NCI-H2227 (cell line): Measurements from ENCODE around the gene HAGHL.
"Not testable (repeated sequence)": the region's sequence is repeated elsewhere in the genome, so short reads cannot be mapped to it uniquely, and the experiment has no call there.

Experiments used
- DNase-seq: peaks from one replicate; lab custom pipeline; 2025; ENCODE audit not compliant: unreplicated experiment; lab: John Stamatoyannopoulos, UW

HAGHL gene

GRCh38 chr16:751152-752006 is 24.5 kb downstream of the HAGHL start:
- DNase-seq, result no peak

DNA sequence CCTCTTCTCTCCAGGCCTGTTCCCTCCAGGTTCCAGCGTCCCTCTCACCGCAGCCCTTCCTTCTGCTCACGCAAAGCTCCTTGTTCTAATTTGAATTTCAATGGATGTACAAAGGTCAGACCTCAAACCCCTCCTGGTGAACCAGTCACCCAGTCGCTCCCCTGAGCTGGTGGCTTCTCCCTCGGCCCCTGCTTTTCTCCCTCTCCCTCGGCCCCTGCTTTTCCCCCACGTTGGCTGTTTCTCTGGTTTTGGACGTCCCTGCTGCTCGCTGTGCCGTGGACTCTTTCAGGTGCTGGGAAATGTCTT is 25.1 kb downstream of the HAGHL start:
- DNase-seq, result no peak

DNA sequence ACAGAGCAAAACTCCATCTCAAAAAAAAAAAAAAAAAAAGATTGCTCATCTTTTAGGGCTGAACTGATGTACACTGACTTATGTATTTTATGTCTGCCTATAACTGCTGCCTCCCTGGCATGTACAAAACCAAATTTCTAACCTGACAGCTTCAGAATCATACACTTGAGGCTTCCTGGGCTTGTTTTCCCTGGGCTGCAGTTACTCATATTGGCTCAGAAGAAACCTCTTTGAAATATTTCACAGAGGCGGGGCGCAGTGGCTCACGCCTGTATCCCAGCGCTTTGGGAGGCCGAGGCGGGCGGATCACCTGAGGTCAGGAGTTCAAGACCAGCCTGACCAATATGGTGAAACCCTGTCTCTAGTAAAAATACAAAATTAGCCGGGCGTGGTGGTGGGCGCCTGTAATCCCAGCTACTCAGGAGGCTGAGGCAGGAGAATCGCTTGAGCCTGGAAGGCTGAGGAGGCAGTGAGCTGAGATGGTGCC is 27.3 kb downstream of the HAGHL start:
- DNase-seq, result not testable (repeated sequence)

- DNase-seq, result no peak
Observed at GRCh38 chr16:754656-755055, 27.8 kb downstream of the HAGHL start.

DNA sequence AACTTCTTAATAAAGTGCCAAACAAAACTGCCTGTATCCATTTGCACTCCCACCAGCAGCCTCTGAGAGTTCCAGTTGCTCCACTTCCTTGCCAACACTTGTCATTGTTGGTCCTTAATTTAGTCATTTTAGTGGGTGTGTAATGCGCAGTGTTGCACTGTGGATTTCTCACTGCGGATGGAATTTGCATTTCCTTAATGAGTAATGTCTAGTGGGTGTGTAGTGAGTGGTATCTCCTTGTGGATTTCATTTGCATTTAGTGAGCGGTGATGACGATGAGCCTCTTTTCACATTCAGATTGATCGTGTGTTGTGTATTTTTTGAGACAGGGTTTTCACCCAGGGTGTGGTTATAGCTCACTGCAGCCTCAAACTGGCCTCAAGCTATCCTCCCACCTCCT is 29.5 kb downstream of the HAGHL start:
- DNase-seq, result no peak

GRCh38 chr16:759110-759910 is 32.4 kb downstream of the HAGHL start:
- no peak for DNase-seq

DNA sequence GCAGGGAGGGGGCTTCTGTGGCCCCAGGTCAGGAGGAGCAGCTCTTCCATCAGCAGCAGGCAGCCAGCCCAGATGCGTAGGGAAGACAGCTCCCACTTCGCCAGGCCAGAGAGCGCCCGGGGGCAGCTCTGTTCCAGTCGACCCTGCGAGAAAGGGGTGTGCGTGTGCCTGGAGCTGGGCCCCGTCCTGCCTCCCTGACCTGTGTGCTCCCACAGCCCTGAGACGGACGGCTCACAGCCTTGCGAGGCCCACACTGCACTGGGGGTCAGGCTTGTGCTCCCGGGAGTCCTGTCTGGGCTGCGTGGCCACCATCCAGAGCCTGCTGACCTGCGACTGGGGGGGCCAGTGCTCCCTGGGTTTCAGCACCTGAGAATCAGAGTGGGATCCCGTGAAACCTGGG is 33.2 kb downstream of the HAGHL start:
- DNase-seq, result no peak

- DNase-seq, result no peak
Observed at GRCh38 chr16:760545-761343, 33.8 kb downstream of the HAGHL start, which contains the start of gene MSLN. MSLN (plus strand) TSS chr16:760734; CDS start chr16:762681, 1,947 bp downstream.

- no peak for DNase-seq
Observed at GRCh38 chr16:761625-762513, 35.0 kb downstream of the HAGHL start.

GRCh38 chr16:762595-763268 is 35.8 kb downstream of the HAGHL start:
- no peak for DNase-seq

DNA sequence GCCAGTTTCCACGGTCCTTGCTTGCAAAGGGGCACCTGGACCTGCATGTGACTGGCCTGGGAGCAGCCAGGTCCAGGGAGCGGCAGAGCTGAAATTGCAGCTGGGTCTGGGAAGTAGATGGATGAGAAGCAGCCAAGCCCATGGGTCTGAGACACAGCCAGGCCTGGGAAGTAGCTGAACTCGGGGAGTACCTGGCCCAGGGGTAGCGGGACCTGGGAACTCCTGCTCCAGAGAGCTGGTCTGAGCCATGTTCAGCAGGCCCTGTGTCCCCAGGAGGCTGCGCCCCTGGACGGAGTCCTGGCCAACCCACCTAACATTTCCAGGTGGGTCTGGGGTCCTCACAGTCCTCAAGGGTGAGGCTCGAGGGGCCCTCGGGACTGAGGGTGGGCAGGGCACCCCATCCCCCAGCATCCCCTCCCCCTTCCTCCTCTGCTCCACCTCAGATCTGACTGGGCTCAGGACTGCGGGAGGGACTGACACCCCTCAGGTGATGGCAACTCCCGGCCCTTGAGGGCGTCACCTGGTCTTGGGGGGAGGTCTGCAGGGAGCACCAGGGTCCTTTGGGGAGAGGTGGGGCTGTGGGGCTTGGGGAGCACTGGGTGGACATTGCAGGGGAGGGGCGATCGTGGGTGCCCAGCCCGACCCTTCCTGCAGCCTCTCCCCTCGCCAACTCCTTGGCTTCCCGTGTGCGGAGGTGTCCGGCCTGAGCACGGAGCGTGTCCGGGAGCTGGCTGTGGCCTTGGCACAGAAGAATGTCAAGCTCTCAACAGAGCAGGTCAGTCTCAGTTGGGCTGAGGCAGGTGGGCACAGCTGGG is 36.7 kb downstream of the HAGHL start:
- no peak for DNase-seq

GRCh38 chr16:764184-764750 is 37.4 kb downstream of the HAGHL start:
- no peak for DNase-seq

GRCh38 chr16:764848-765487 is 38.1 kb downstream of the HAGHL start:
- no peak for DNase-seq

- DNase-seq, result no peak
Observed at GRCh38 chr16:765488-765865, 38.6 kb downstream of the HAGHL start.

GRCh38 chr16:766008-766819 is 39.3 kb downstream of the HAGHL start:
- no peak for DNase-seq

DNA sequence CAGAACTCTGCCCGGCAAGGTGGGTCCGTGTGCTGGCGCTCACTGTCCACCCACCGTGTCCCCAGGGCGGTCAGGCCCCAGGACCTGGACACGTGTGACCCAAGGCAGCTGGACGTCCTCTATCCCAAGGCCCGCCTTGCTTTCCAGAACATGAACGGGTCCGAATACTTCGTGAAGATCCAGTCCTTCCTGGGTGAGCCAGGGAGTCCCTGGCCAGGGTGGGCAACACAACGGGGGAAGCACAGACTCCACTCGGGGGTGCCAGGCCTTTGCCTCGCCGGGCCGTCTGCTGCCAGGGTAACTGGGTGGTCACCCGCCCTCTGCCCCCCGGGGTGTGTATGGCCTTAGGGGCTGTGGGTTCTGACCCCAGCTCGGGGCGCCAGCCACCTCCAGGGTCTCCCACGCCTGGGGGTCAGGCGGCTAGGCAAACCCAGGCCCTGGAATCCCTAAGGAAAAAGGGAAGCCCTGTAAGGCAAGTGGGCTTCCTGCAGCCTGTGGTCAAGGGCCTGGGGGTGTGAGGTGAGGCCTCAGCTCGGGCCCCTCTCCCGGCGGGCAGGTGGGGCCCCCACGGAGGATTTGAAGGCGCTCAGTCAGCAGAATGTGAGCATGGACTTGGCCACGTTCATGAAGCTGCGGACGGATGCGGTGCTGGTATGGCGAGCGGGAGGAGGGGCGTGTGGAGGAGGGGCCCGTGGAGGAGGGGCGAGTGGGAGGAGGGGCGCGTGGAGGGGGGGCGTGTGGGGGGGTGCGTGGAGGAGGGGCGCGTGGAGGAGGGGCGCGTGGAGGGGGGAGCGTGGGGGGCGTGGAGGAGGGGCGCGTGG is 40.1 kb downstream of the HAGHL start:
- no peak for DNase-seq
